ENCODE data around the gene CSRP1. TPM values are rescaled to one million over a fixed set of nuclear protein-coding genes. Genes with fewer than 3 reads are reported as not detected.
"Not testable (repeated sequence)": the region's sequence is repeated elsewhere in the genome, so short reads cannot be mapped to it uniquely, and the experiment has no call there.

The CSRP1 gene
- 729 and 850 TPM in 2 replicates for total RNA-seq (2014; rRNA removed; shearing (Covaris generic))
- 1,097 and 1,161 TPM in 2 replicates for polyA plus RNA-seq (2014; cell fraction: nucleus; rRNA removed)

DNA sequence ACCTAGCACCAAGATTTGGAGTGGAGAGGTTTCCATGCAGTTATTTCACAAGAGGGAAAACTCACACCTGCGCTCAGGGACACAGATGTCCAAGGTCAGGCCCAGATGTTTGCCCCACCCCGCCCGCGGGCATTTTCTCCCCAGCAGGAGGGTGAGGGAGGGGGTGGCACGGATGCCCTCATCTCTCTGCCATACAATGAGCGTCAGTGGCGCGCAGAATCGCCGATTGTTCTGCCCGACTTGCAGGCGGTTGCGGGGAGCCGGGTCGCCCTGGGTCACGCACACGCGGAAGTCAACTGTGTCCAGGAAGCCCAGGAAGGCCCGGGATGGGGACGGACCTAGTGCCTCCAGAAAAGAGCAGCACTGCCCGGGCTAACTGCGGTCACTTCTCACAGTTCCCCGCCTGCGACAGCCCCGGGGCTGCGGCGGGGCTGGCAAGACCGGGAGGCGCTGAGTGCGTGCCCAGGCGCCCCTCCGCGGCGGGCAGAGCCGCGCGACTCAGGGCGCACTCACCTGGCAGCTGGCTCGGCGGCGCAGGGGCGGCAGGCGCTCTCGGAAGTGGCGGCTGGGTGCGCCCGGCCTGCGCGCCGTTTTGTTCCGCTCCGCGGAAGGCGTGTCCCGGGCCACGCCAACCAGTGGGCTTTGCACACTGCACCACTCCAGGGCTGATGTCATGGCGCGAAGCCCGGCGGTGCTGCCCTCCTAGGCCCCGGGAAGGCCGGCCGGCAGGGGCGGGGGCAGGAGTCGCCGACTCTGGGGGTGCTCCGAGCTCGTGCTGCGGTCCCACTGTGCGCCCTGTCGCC, at the start of gene CSRP1:
TSS of gene CSRP1 (minus strand) at position 567 of the 803 bp plus-strand sequence. CDS start 10,820 bp downstream, outside the sequence.
- DNase-seq (ENCODE audit: extremely low read depth, low read depth), result peak; percentile 86

DNA sequence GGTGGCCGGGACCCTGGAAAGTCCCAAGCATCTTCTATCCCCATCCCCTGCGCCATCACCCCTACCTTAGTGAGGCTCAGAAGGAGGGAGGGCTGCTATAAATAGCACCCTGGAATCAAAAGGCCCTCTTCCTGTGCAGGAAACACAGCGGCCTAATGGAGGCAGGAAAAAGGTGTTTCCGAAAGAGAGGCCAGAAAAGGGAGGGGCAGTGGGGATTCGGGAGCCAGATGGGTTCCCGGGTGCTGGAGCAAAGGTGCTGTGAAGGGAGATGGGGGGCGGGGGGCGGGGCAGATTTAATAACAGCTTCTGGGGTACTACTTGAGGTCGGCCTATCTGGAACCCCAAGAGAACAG, 48.6 kb upstream of the CSRP1 start:
- DNase-seq (ENCODE audit: extremely low read depth, low read depth), result no peak

DNA sequence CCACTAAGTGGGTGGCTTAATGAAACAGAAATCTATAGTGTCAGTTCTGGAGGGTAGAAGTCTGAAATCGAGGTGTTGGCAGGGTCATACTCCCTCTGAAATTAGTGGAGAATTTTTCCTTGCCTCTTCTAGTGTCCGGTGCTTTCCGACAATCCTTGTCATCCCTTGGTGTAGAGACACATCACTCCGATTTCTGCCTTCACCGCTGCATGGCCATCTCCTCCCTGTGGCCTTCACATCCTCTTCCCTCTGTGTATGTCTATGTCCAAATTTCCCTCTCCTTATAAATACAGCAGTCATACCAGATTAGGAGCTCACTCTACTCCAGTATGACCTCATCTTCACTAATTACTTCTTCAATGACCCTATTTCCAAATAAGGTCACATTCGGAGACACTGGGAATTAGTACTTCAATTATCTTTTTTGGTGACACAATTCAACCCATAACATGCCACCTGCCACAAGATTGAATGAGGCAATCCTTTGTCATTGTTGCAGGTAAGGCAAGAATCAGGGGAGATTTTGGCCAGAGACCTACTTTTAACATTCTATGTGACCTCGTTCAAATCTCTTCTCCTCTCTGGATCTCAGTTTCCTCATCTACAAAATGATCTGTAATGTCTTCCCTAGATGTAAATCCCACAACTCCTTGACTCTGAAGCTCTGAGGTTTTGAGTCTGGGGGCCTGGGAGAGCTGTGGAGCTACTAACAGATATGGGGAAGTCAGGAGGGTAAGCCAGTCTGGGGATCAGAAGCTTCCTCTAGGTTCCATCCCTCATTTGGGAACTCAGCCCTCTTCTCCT, 48.1 kb upstream of the CSRP1 start:
- DNase-seq (ENCODE audit: extremely low read depth, low read depth), result no peak

DNA sequence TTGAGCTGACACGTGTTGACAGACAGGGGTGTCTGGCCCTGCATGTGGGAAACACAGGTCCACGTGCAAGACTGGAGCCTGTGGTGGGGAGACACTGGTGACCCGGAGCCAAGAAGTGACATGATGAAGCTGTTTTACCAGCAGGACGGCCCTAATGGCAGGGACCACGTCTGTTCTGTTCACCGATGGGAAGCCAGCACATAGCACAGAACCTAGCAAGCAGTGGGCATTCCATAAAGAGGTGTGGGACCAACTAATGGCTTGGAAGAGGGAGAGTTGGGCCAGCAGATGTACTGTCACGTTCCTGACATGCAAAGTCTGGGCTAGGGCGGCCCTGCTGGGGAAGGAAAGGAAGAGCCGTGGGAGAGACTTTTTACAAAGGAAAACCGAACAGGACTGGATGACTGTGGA, 47.3 kb upstream of the CSRP1 start:
- DNase-seq (ENCODE audit: extremely low read depth, low read depth), result no peak

DNA sequence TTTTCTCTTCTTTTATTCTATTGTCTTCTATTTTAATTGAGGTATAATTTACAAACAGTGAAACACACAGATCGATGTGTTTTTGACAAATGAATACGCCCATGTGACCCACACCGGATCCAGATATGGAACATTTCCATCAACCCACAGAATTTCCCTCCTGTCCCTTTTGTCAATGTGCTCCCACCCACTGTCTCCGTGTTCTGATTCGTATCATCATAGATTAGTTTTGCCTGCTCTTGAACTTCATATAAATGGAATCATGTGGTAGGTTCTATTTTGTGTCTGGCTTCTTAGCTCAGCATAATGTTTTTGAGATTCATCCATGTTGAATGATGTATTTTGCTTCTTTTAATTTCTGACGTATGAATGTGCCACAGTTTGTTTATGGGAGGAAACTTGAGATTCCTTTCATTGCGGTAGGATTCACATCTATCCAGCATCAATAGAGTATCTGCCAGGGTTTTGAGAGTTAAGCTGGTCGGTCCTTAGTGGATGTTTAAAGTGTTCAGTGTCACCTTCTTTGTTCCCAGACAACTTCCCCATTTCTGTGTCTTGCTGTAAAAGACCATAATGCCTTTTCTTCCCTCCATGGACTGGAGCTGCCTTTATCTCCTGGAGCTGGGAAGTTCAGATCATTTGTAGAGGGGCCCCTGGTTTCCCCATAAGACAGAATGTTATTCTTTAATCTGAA, 46.7 kb upstream of the CSRP1 start:
- DNase-seq (ENCODE audit: extremely low read depth, low read depth), result no peak

DNA sequence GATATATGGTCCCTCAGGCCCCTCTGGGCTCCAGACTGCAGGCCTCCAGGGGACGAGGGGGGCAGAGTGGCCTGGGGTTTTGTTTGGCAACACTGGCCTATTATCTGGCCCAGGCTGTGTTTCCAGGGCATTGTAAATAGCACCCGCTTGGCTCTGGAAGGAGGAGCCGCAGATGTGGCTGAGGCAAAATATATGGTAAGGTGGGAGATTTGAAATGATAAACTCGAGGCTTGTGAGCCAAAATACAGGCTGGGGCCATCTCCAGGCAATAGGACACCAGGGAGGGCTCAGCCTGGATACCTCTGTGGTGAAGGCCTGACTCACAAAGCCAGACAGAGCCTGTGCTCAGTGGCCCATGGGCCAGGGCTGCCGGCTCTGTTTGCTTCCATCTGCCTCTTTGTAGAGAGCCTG, 46.0 kb upstream of the CSRP1 start:
- no peak for DNase-seq (ENCODE audit: extremely low read depth, low read depth)

DNA sequence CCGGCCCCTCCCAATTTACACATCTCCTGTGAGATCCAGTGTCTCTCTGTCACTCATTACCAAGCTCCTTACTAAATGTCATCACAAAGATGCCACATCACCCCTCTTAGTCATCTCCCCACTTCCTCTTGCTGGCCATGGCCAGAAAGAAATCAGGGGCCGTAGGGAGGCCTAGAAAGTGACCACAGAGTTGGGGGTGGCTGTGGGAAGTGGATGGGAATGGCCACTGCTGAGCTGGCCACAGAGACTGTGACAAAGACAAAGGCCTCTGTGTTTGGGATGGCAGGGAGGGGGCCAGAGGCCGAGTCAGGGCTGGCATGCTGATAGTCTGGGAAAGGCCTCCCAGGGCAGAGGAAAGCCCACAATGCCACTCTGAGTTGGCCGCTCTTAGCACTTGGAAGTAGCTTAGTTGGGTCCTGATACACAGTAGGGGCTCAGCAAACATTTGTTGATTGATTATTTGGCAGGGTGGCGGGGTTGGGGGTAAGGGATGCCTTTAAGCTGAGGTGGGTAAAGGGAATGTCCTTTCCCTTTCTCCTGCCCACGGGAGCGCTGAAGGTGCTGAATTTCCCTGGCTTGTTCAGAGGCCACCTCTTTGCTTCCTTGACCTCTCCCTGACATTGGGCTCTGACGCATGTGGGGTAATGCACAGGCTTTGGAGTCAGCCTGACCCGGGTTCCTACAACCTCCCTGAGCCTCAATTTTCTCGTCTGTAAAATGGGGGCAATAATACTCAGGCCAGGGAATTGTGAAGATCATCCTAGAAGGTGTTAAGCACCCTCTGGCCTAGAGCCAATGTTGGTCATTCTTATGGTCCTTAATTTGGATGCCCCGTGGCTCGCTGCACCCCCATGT, 45.2 kb upstream of the CSRP1 start:
- DNase-seq (ENCODE audit: extremely low read depth, low read depth), result peak; percentile 38

DNA sequence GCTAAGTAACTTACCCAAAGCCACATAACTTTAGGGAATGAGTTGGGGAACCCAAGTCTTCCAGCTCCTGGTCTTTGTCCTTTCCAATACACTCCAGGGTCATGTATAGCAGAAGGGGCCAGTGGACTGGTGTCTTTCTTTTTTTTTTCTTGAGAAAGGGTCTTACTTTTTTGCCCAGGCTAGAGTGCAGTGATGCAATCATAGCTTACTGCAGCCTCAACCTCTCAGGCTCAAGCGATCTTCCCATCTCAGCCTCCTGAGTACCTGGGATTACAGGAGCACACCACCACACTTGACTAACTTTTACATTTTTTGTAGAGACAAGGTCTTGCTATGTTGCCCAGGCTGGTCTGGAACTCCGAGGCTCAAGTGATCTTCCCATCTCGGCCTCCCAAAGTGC, 44.2 kb upstream of the CSRP1 start:
- DNase-seq (ENCODE audit: extremely low read depth, low read depth), result no peak

DNA sequence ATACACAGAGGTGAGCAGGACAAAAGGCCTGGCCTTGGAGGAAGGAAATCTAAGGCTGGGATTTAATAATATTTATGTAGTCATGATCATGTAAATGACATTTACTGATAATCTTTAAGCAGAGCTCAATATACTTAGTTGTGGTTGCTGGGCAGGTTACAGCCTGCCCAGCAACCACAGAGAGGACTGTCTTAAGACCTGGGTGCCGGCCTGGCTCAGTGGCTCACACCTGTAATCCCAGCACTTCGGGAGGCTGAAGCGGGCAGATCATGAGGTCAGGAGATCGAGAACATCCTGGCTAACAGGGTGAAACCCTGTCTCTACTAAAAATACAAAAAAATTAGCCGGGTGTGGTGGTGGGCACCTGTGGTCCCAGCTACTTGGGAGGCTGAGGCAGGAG, 42.6 kb upstream of the CSRP1 start:
- DNase-seq (ENCODE audit: extremely low read depth, low read depth), result not testable (repeated sequence)

DNA sequence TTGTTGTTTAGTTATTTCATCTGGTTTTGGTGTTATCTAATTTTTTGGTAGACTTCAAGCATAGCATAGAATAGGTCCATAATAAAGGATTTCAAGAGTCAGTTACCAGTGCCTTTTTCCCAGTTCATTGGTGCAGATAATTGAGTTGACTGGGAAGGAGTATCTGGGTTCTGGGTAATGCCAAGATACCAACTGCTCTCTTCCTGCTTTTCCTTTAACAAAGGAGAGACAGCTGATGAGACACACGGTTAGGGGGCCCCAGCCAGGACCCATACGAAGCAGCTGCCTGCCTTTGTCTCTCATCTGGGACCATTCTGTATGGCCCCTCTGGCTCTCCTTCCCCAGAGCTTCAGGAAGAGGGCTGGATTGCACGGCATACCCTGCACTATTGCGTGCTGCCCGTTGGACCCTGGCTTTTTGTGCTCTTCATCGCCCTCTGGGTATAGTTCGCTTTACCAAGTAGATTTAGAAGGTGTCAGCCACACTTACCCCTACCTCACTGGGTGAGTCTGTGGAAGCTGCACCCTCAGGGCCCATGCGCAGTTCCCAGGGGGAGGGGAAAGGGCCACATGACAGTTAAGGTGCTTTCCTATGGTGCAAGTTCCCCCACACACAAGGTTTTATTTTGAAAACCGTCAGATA, 39.0 kb upstream of the CSRP1 start:
- DNase-seq (ENCODE audit: extremely low read depth, low read depth), result peak; percentile 26

DNA sequence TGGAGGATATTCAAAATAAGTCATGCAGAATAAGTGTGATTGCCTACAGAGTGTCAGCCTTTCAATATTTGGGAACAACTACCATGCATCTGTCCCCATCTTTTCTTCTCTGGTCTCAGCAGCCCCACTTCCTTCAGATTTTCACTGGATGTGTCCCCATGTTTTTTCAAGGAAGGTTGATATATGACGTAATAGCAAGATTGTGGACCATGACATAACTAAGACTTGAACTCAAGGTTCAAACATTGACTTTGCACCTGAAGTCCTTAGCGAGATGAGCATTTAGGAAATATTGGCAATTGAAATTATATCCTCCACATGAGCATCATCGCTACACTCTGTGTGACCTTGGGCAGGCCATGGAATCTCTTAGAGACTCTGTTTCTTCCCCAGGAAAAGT, 37.8 kb upstream of the CSRP1 start:
- DNase-seq (ENCODE audit: extremely low read depth, low read depth), result no peak

DNA sequence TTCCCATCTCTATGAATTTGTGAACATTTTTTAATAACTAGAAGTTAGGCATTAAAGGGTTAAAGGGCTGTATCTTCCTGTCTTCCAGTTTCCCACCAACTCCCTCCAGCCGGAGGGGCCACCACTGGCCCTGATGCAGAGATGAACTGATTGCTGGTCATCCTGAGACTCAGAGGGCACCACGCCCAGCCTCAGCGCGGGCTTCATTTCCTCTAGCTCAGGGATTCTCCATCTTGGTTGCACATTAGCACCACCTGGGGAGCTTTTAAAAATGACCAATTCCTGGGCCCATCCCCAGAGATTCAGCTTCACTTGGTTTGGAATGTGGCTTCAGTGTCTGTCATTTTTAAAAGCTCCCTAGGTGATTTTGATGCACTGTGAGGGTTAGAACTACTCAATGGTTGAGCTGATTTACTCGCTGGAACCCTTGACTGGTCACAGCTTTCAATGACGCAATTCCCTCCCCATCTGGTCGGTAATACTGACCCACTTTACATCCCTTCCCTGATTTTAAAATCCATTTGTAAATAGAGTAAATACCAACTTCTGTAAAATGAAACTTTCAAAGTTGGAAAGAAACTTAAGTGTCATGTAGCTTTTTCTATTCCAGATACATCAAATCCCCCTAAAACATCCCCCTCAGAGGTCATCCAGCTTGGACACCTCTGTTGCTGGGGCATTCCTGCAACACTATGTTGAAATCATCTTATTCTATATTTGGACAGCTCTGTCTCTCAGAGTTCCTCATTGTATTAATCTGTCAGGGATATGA, 37.1 kb upstream of the CSRP1 start:
- no peak for DNase-seq (ENCODE audit: extremely low read depth, low read depth)

DNA sequence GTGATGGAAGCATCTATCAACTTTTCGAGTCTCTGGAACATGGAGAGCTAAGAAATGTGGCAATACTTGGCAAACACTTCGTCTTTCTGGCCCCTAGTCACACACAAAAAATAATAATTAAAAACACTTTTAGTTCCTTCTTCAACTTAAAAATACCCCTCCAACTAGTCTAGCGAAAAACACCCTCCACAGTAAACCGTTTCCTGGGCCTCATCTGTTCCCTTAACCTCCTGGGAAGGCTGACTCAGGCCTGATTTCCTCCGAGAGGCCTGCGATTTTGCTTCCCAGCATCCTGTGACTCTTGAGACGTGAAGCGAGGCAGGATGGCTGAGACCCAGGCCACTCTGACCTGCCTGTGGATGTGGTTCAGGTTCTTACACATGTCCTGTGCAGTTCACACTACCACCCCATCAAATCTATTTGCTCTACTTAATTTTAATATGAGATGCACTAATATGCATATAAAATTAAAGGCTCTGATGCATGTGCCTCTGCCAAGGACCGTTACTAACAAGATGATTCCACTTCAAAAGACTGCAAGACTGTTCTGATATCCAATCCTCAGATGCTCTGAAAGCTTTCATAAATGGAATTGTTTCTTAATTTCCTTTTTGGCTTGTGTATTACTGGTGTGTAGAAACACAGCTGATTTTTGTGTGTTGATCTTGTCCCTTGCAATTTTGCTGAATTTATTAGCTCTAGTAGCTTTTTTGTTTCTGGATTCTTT, 35.5 kb upstream of the CSRP1 start:
- no peak for DNase-seq (ENCODE audit: extremely low read depth, low read depth)

DNA sequence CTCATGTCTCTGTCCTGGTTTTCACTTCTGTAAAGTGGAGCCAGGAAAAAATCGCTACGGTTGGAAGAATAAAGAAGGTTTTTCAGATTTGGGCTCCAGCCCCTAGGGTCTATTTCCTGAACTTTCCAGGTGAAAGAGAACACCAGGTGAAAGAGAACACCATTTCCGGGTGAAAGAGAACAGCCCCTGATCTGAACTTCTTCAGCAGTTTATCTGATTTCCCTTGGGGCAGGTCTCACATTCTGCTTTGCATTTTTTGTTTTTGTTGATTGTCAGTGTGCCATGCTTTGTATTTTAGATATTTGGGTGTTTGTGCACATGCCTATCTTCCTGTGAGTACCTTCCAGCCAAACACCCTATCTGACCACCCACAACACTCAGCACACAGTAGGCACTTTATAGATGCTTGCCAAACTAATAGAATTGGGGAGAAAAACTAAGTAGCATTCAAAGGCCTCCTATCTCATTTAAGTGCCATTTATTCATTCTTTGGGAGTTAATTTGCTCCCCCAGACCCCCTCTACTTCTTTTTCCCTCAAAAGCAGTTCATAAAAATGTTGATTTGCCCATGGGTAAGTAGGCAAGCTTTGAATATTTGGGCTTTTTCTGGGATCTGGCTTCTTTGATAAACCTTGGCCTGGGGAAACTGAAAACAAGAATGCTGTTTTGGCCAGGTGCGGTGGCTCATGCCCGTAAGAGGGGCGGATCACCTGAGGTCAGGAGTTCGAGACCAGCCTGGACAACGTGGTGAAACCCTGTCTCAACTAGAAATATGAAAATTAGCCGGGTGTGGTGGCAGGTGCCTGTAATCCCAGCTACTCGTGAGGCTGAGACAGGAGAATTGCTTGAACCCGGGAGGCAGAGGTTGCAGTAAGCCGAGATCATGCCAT, 34.2 kb upstream of the CSRP1 start:
- no peak for DNase-seq (ENCODE audit: extremely low read depth, low read depth)

DNA sequence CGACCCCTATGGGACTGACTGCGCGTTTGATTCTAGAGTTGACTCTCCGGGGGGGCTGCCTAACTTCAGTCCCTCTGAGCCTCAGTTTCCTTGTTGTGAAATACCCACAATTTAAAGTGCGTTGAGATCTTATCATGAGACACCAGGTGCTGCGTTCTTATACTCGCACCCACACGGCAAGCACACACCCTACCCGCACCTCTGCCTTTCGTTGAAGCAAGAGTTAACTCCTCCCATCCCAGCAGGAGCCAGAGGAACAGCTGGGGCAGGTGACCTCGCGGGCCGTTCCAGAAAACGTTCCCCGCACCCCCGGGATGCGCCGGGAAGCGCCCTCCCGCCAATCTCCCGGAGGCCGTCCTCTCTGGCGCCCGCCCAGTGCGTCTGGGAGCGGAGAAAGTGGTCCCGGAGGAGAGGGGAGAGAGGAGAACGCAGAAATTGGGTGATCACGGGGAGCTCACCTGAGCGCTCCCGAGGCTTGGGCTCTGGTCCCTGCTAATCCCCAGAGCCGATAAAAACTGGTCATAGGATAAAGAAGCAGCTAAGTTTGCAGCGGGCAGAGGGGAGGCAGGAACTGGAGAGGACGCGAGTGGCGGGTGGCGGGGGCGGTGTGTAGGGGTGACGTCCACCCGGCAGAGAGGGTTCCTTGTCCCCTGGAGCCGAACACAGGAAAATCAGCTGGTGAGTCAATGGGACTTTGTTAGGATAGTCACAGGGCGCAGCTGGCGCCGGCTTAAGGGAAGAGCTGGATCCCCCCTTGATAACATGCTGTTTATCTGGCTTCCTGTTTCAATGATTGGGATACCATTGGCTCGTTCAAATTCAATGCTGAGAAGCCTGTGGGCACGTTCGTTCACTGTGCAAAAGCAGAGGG, 32.9 kb upstream of the CSRP1 start:
- DNase-seq (ENCODE audit: extremely low read depth, low read depth), result no peak

Data from NCI-H460 (cell line).